Measurements from ENCODE around the gene CRELD1. TPM values are rescaled to one million over a fixed set of nuclear protein-coding genes. Genes with fewer than 3 reads are reported as not detected.

Gene CRELD1
- total RNA-seq, 6 experiments from 2014 or later = 11.3 to 22.6 (median 12.4) TPM

GRCh38 chr3:9949626-9950025, 16.0 kb downstream of the CRELD1 start:
- Mint-ChIP-seq H3K4me1 (ENCODE audit: low read depth) (peaks cover 19% of the 10 kb centered on the region), H3K27ac (no peak overlapping the region), H3K9me3 (no peaks in the 10 kb centered on the region), H3K36me3 (ENCODE audit: low read depth) (no peaks in the 10 kb centered on the region; the same call in 1 of the 2 replicates), H3K27me3 (ENCODE audit: insufficient read depth) (peaks cover 1% of the 10 kb centered on the region), H3K4me3 (no peak overlapping the region)
- DNase-seq = no peak
- no peak for TF ChIP-seq CTCF (IDR thresholded peaks at IDR 0.05)

GRCh38 chr3:9951126-9951525, 17.5 kb downstream of the CRELD1 start:
- no peak for TF ChIP-seq CTCF (IDR thresholded peaks at IDR 0.05)
- H3K27ac Mint-ChIP-seq = no peak overlapping the region
- H3K4me1 Mint-ChIP-seq (ENCODE audit: low read depth) = peaks cover 30% of the 10 kb centered on the region
- peaks cover 1% of the 10 kb centered on the region for H3K27me3 Mint-ChIP-seq (ENCODE audit: insufficient read depth)
- DNase-seq = no peak
- peak overlapping the region; percentile 85 for H3K4me3 Mint-ChIP-seq
- no peaks in the 10 kb centered on the region for H3K9me3 Mint-ChIP-seq
- no peaks in the 10 kb centered on the region for H3K36me3 Mint-ChIP-seq (ENCODE audit: low read depth)

DNA sequence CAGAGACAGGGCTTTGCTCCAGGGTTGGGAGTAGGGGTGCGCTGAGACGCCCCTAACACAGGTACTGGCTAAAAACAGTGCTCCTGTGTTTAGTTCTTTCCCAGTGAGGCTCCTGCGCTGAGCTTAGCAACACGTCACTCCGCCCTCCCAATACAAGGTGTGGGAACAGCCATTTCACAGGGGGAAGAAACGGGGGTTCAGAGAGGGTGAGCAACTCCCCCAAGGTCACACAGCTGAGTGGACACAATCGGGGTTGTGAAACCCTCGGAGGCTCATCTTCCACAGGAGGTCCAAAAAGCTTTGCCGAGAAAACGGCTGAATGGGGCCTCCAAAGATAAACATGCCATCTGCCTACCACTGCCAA, 17.9 kb downstream of the CRELD1 start:
- TF ChIP-seq CTCF (IDR thresholded peaks at IDR 0.05) = no peak
- Mint-ChIP-seq H3K4me3 (peak overlapping the region; percentile 85), H3K27me3 (ENCODE audit: insufficient read depth) (peaks cover 1% of the 10 kb centered on the region), H3K36me3 (ENCODE audit: low read depth) (no peaks in the 10 kb centered on the region), H3K27ac (no peak overlapping the region), H3K9me3 (no peaks in the 10 kb centered on the region), H3K4me1 (ENCODE audit: low read depth) (peaks cover 32% of the 10 kb centered on the region)
- no peak for DNase-seq

- TF ChIP-seq CTCF (IDR thresholded peaks at IDR 0.05) = no peak
- DNase-seq = no peak
- Mint-ChIP-seq H3K9me3 (no peaks in the 10 kb centered on the region), H3K4me3 (peak within 1 kb of the TSS; percentile 85), H3K36me3 (ENCODE audit: low read depth) (no peaks in the 10 kb centered on the region), H3K27ac (no peak within 1 kb of the TSS), H3K27me3 (ENCODE audit: insufficient read depth) (peaks cover 1% of the 10 kb centered on the region), H3K4me1 (ENCODE audit: low read depth) (peaks cover 30% of the 10 kb centered on the region)
These were observed 18.6 kb downstream of the CRELD1 start, which contains the start of gene PRRT3 for GRCh38 chr3:9951962-9952805. Gene PRRT3, minus strand, starts transcription at chr3:9952408. Its CDS starts 2,293 bp downstream, at chr3:9950115.

DNA sequence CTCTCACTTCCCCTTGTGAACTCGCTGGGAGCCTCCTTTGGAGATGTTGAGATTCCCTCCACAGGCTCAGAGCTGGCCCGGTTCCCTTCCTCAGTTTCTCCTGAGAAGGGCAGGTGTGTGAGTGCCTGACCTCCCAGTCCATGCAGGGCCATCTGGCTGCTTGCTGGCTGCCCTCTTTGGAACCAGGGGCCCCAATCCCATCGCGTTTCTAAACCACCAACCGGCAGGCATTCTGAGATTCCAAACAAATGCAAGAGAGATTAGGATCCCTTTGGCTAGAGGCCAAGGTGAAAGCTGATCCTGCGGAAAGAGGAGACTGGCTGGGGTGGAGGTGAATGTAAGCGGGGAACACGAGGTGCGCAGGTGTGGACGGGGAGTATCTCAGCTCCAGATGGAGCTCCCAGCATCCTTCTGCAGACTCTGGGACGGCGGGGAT, 21.5 kb downstream of the CRELD1 start:
- no peak for TF ChIP-seq CTCF (IDR thresholded peaks at IDR 0.05)
- H3K27ac Mint-ChIP-seq = no peak overlapping the region
- DNase-seq = no peak
- peaks cover 27% of the 10 kb centered on the region for H3K4me1 Mint-ChIP-seq (ENCODE audit: low read depth)
- H3K9me3 Mint-ChIP-seq = no peaks in the 10 kb centered on the region
- no peak overlapping the region for H3K4me3 Mint-ChIP-seq
- H3K27me3 Mint-ChIP-seq (ENCODE audit: insufficient read depth) = no peaks in the 10 kb centered on the region; the same call in none of the 2 replicates
- no peaks in the 10 kb centered on the region for H3K36me3 Mint-ChIP-seq (ENCODE audit: low read depth)

All from HFFc6 (cell line).